Tibial nerve (tissue), 4 donors: Measurements from ENCODE around the gene ZNF8.

Experiments used
- CTCF ChIP-seq, 5 experiments: fragments of 200-600 bp in 3 of 5; fragments of 450-650 bp in 2 of 5; sonication (generic) in 3 of 5; IDR thresholded peaks; one replicate each; pipeline ENCODE4 v1.5.1; 2016 to 2019; ENCODE audit warnings: antibody characterized with exemption in 5 of 5, mild to moderate bottlenecking in 3 of 5, moderate library complexity in 2 of 5
- EP300 ChIP-seq, 2 donors: sonication (generic); formaldehyde crosslinking; IDR thresholded peaks; one replicate each; pipeline ENCODE4 v1.6.1; 2017; ENCODE audit warnings: antibody characterized with exemption in 2 of 2, mild to moderate bottlenecking in 1 of 2
- POLR2A ChIP-seq, 2 donors: fragments of 450-650 bp; IDR thresholded peaks; one replicate each; pipeline ENCODE4 v1.6.1; 2017; ENCODE audit warnings: antibody characterized with exemption in 2 of 2, mild to moderate bottlenecking in 2 of 2, moderate library complexity in 2 of 2

- no peak for TF ChIP-seq CTCF (IDR thresholded peaks at IDR 0.05)
- no peak for TF ChIP-seq POLR2A (IDR thresholded peaks at IDR 0.05)
- no peak for TF ChIP-seq EP300 (IDR thresholded peaks at IDR 0.05)
These were observed 59.6 kb downstream of the ZNF8 start for GRCh38 chr19:58338336-58338735.
